ENCODE data around the gene TRIM36.

Gene TRIM36

GRCh38 chr5:115086473-115086872 lies 83.2 kb downstream of the TRIM36 start:
- H3K4me3 ChIP-seq (ENCODE audit: low read depth, low read length), result no peak overlapping the region
- in situ Hi-C loops (cut with HindIII; ENCODE audit: low sequenced_read_pairs), result no loop called here
- TF ChIP-seq CTCF (IDR thresholded peaks at IDR 0.05; ENCODE audit: low read depth, low read length), result no peak
- DNase-seq (ENCODE audit: low read depth, low spot score), result no peak

- H3K4me3 ChIP-seq (ENCODE audit: low read depth, low read length), result no peak overlapping the region
- in situ Hi-C loops (cut with HindIII; ENCODE audit: low sequenced_read_pairs), result no loop called here
- DNase-seq (ENCODE audit: low read depth, low spot score), result no peak
- no peak for TF ChIP-seq CTCF (IDR thresholded peaks at IDR 0.05; ENCODE audit: low read depth, low read length)
Measured at GRCh38 chr5:115084246-115084793, 85.4 kb downstream of the TRIM36 start.

- no peak for TF ChIP-seq CTCF (IDR thresholded peaks at IDR 0.05; ENCODE audit: low read depth, low read length)
- in situ Hi-C loops (cut with HindIII; ENCODE audit: low sequenced_read_pairs), result no loop called here
- no peak overlapping the region for H3K4me3 ChIP-seq (ENCODE audit: low read depth, low read length)
- no peak for DNase-seq (ENCODE audit: low read depth, low spot score)
Measured at GRCh38 chr5:115079924-115080623, 89.6 kb downstream of the TRIM36 start.
